NB4 (cell line): ENCODE data around the gene ZNF490.

Experiments
- DNase-seq: peaks from one replicate; pipeline ENCODE4 v3.0.0; 2010; ENCODE audit warnings: low read depth
- H3K4me3 ChIP-seq: one replicate; pipeline ENCODE4 v1.5.1; 2011; ENCODE audit warnings: mild to moderate bottlenecking, low read depth, low read length, moderate library complexity
- MYC ChIP-seq: IDR thresholded peaks from 2 replicates; pipeline ENCODE4 v1.6.1; 2011; ENCODE audit warnings: low read depth, low read length
- POLR2A ChIP-seq: IDR thresholded peaks from 2 replicates; pipeline ENCODE4 v1.6.1; 2011; ENCODE audit warnings: mild to moderate bottlenecking; ENCODE audit not compliant: insufficient read length; ENCODE audit errors: extremely low read depth
- TF ChIP-seq, protein P1 (sequence below): IDR thresholded peaks from 2 replicates; pipeline ENCODE4 v1.6.1; 2011; ENCODE audit warnings: low read depth, low read length
- TF ChIP-seq, protein P2 (sequence below): IDR thresholded peaks from one replicate; pipeline ENCODE4 v1.5.1; 2012; ENCODE audit warnings: low read depth, low read length

The ZNF490 gene

DNA sequence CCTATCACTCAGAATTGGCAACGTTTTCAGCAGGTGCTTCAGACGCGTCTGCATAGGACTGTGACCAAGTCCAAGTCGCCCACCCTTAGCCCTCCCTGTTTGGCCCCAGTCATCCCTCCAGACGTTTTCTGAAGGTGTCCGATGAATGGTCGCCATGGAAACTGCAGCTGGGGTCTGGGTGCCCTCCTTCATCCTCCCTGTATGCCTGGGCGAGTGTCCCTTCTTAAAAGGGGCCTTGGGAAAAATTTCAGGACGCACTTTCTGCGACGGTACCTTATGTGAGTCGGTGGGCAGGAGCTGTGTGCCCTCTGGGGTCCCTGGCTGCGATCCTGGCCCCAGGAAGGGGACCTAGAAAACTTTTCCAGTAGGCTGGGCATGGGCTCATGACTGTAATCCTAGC, 30.8 kb upstream of the ZNF490 start:
- H3K4me3 ChIP-seq, result no peak overlapping the region
- TF ChIP-seq POLR2A, result no peak
- no peak for TF ChIP-seq MYC
- TF ChIP-seq, protein P1, sequence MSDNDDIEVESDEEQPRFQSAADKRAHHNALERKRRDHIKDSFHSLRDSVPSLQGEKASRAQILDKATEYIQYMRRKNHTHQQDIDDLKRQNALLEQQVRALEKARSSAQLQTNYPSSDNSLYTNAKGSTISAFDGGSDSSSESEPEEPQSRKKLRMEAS, result no peak
- TF ChIP-seq, protein P2, sequence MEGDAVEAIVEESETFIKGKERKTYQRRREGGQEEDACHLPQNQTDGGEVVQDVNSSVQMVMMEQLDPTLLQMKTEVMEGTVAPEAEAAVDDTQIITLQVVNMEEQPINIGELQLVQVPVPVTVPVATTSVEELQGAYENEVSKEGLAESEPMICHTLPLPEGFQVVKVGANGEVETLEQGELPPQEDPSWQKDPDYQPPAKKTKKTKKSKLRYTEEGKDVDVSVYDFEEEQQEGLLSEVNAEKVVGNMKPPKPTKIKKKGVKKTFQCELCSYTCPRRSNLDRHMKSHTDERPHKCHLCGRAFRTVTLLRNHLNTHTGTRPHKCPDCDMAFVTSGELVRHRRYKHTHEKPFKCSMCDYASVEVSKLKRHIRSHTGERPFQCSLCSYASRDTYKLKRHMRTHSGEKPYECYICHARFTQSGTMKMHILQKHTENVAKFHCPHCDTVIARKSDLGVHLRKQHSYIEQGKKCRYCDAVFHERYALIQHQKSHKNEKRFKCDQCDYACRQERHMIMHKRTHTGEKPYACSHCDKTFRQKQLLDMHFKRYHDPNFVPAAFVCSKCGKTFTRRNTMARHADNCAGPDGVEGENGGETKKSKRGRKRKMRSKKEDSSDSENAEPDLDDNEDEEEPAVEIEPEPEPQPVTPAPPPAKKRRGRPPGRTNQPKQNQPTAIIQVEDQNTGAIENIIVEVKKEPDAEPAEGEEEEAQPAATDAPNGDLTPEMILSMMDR, result no peak
- DNase-seq, result no peak

DNA sequence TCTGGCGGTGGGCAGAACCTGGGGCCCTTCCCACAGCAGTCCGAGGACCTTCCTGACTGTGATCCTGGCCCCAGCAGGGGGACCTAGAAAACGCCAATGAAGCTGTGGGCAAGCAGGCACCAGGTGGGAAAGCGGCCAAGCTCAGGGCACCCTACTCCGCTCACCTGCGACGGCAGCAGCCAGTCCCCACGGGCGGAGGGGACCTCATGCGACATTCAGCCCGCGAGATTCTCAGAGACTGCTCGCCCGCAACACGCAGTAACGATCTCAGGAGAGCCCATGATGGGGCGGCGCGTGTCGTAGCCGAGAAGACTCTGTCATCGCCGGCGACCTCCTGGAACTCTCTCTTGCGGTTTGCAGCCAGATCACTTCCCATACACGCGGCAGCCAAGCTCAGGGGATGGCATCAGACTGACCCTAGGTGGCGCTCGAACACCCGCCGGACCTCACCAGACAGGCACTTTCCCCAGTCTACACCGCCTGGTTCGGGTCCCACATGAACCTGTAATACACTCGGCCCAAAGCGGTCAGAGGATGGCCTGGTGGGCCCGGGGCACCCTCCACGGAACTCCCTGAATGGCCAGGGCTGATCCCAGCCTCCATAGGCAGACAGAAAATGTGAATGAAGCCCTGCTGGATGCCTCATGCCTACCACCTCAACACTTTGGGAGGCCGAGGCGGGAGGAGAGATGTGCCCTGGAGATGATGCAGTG, 29.4 kb upstream of the ZNF490 start:
- no peak for TF ChIP-seq POLR2A
- TF ChIP-seq, protein P2, result peak; percentile 81
- TF ChIP-seq, protein P1, result peak; percentile 83
- peak; percentile 92 for TF ChIP-seq MYC

DNA sequence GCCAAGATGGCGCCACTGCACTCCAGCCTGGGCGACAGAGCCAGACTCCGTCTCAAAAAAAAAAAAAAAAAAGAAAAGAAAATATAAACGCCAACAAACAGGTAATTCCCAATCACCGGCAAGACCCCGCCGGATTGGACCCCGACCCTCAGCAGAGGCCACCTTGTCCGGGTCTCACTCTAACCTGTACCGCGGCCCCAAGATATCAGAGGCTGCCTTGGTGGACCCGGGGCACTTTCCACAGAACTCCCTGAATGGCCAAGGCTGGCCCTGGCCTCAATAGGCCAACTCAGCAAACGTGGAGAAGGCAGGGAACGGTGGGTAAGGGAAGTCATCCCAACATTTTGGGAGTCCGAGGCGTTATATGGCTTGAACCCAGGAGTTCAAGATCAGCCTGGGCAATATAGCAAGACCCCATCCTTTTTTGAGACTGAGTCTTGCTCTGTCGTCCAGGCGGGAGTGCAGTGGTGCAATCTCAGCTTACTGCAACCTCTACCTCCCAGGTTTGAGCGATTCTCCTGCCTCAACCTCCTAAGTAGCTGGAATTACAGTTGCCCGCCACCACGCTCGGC, 28.1 kb upstream of the ZNF490 start:
- DNase-seq, result no peak
- TF ChIP-seq POLR2A (no peak), MYC (no peak)
- TF ChIP-seq, protein P1, result no peak
- TF ChIP-seq, protein P2, result no peak
- H3K4me3 ChIP-seq, result no peak overlapping the region

More for the DNA sequence above, 29.4 kb upstream of the ZNF490 start:
- peak; percentile 87 for DNase-seq
- H3K4me3 ChIP-seq, result no peak overlapping the region

DNA sequence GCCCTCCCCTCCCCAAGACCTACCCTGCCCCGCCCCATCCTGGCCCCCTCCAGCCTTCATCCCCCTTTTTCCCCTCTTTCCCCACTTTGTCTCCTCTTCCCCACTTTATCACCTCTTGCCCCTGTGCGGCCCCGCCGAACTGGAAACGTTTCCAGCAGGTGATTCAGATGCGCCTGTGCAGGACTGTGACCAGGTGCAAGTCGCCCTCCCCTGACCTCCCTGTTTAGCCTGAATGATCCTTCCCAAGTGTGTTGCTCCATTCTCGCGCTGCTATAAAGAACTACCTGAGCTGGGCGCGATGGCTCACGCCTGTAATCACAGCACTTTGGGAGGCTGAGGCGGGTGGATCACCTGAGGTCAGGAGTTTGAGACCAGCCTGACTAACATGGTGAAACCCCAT, 26.0 kb upstream of the ZNF490 start:
- DNase-seq, result no peak
- TF ChIP-seq MYC, result no peak
- TF ChIP-seq, protein P2, result no peak
- TF ChIP-seq POLR2A, result no peak
- TF ChIP-seq, protein P1, result no peak
- H3K4me3 ChIP-seq, result no peak overlapping the region

DNA sequence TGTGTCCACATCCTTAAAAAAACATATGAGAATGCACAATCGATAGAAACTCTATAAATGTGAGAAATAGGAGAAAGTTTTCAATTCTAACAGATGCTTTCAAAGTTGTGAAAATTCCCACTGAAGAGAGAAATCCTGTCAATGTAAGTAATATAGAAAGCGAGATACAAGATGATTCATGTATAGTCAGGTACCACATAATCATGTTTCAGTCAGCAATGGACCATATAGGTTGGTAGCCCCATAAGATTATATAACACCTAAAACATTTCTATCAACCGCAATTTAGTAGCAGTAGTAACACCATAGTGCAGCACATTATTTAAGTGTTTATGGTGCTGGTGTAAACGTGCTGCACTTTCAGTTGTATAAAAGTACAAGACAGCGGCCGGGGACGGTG, 18.6 kb upstream of the ZNF490 start:
- TF ChIP-seq, protein P2, result no peak
- TF ChIP-seq POLR2A (no peak), MYC (no peak)
- TF ChIP-seq, protein P1, result no peak
- DNase-seq, result no peak
- no peak overlapping the region for H3K4me3 ChIP-seq
